Hepatocyte (in vitro differentiated cells): ENCODE results near the gene SYNDIG1. TPM values are rescaled to one million over a fixed set of nuclear protein-coding genes. Genes with fewer than 3 reads are reported as not detected.

Source experiments
- DNase-seq: peaks from one replicate; pipeline ENCODE4 v3.0.0-alpha.2; 2016; ENCODE audit warnings: low spot score
- H2AFZ ChIP-seq: fragments of 200-600 bp; sonication (generic); 2 replicates; pipeline ENCODE4 v1.6.0; 2016; ENCODE audit warnings: antibody characterized with exemption, mild to moderate bottlenecking
- H3K27ac ChIP-seq: fragments of 200-600 bp; sonication (generic); 2 replicates; pipeline ENCODE4 v1.5.1; 2016; ENCODE audit warnings: mild to moderate bottlenecking
- H3K27me3 ChIP-seq: fragments of 200-600 bp; sonication (generic); 2 replicates; pipeline ENCODE4 v1.6.1; 2016
- H3K36me3 ChIP-seq: fragments of 200-600 bp; sonication (generic); replicated peaks from 2 replicates; pipeline ENCODE4 v1.5.1; 2016; ENCODE audit warnings: low read depth; ENCODE audit not compliant: insufficient read depth
- H3K4me1 ChIP-seq: fragments of 200-600 bp; sonication (generic); 2 replicates; pipeline ENCODE4 v1.5.1; 2016; ENCODE audit warnings: mild to moderate bottlenecking, moderate library complexity; ENCODE audit not compliant: insufficient read depth
- H3K4me2 ChIP-seq: fragments of 200-600 bp; sonication (generic); 2 replicates; pipeline ENCODE4 v1.6.0; 2016
- H3K4me3 ChIP-seq: fragments of 200-600 bp; sonication (generic); 2 replicates; pipeline ENCODE4 v1.5.1; 2016; ENCODE audit warnings: mild to moderate bottlenecking
- H3K79me2 ChIP-seq: fragments of 200-600 bp; sonication (generic); 2 replicates; pipeline ENCODE4 v1.6.0; 2017; ENCODE audit warnings: mild to moderate bottlenecking
- H3K9me2 ChIP-seq: fragments of 200-600 bp; sonication (generic); replicated peaks from 2 replicates; pipeline ENCODE4 v1.6.0; 2017; ENCODE audit warnings: mild to moderate bottlenecking; ENCODE audit not compliant: insufficient read depth
- H3K9me3 ChIP-seq: fragments of 200-600 bp; sonication (generic); 2 replicates; pipeline ENCODE4 v1.5.1; 2016; ENCODE audit warnings: low read depth, mild to moderate bottlenecking
- H4K20me1 ChIP-seq: fragments of 200-600 bp; sonication (generic); 2 replicates; pipeline ENCODE4 v1.6.0; 2016; ENCODE audit warnings: mild to moderate bottlenecking; ENCODE audit not compliant: insufficient read depth, poor library complexity, severe bottlenecking
- EZH2 ChIP-seq: fragments of 200-600 bp; sonication (generic); IDR thresholded peaks from 2 replicates; pipeline ENCODE4 v1.6.1; 2016; ENCODE audit warnings: antibody characterized with exemption, mild to moderate bottlenecking, borderline replicate concordance
- EZH2phosphoT487 ChIP-seq: fragments of 200-600 bp; sonication (generic); IDR thresholded peaks from one replicate; pipeline ENCODE4 v1.6.1; 2018; ENCODE audit warnings: antibody characterized with exemption, mild to moderate bottlenecking, low read depth, moderate library complexity; ENCODE audit not compliant: unreplicated experiment, severe bottlenecking
- WGBS: methylation state at CpG from one replicate; pipeline ENCODE4 v1.1.6; 2016; ENCODE audit warnings: low lambda C conversion rate; ENCODE audit errors: missing lambda C conversion rate; 5-methylcytosine and 5-hydroxymethylcytosine counted together
- polyA plus RNA-seq: library from polyadenylated mRNA; unstranded; fragments of >200 nt; fragmentation: Nextera tagmentation; extraction: Ambion mirVana; gene quantifications from 2 replicates; pipeline ENCODE4 v1.2.1, GENCODE V29; 2016
- total RNA-seq: library from RNA; depleted of rRNA; stranded (reverse); fragments of >200 nt; gene quantifications from 2 replicates; pipeline ENCODE4 v1.2.3, GENCODE V29; 2014
- TF ChIP-seq, protein P1 (sequence below): fragments of 200-600 bp; sonication (generic); IDR thresholded peaks from 2 replicates; pipeline ENCODE4 v1.5.1; 2016; ENCODE audit warnings: antibody characterized with exemption, mild to moderate bottlenecking; ENCODE audit not compliant: poor library complexity

The SYNDIG1 gene
- total and polyA plus RNA-seq, 2 experiments from 2014 or later: 1.5 to 2.3 TPM

DNA sequence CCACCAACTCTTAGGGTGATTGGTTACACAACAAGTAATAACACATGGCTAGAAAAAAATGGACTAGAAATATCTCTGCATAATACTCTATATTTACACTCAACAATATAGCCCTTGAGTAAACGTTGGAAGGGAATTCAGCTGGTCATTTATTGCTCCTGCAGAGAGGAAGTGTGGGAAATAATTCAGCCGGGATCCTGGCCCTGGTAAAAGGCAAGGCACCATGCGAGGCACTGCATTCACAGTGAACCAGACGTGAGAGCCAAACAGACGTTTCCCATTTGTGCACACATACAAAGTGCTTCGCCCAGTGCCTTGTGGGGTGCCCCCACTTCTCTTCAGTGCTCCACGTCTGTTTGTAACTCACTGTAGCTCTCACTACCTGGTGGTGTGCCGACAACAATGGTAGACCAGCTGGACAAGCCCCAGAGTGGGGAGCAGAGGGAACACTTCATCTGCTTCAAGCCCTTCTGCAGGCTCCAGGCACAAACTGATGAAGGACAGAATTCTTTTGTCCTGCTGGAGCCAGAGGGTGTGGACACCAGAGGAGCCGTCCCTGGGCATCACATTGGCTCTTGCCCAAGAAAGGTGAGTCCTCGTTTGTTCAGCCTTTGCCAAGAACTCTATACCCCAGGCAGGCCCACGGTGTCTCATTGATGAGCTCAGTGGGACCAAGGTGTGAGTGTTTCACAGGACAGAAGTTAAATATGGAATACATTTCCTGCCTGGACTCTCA, 18.8 kb downstream of the SYNDIG1 start:
- Histone ChIP-seq H3K27ac (peak overlapping the region; percentile 55), H2AFZ (no peak overlapping the region), H3K4me3 (no peak overlapping the region), H3K36me3 (no peaks in the 10 kb centered on the region), H3K79me2 (no peaks in the 10 kb centered on the region), H3K4me2 (no peak overlapping the region), H3K9me3 (no peaks in the 10 kb centered on the region), H3K27me3 (no peaks in the 10 kb centered on the region), H4K20me1 (no peaks in the 10 kb centered on the region), H3K4me1 (peaks cover 5% of the 10 kb centered on the region), H3K9me2 (no peaks in the 10 kb centered on the region)
- 73% methylated on average over 11 of the region's 11 CpGs for WGBS
- no peak for DNase-seq
- TF ChIP-seq EZH2phosphoT487 (no peak), EZH2 (no peak)
- TF ChIP-seq, protein P1, sequence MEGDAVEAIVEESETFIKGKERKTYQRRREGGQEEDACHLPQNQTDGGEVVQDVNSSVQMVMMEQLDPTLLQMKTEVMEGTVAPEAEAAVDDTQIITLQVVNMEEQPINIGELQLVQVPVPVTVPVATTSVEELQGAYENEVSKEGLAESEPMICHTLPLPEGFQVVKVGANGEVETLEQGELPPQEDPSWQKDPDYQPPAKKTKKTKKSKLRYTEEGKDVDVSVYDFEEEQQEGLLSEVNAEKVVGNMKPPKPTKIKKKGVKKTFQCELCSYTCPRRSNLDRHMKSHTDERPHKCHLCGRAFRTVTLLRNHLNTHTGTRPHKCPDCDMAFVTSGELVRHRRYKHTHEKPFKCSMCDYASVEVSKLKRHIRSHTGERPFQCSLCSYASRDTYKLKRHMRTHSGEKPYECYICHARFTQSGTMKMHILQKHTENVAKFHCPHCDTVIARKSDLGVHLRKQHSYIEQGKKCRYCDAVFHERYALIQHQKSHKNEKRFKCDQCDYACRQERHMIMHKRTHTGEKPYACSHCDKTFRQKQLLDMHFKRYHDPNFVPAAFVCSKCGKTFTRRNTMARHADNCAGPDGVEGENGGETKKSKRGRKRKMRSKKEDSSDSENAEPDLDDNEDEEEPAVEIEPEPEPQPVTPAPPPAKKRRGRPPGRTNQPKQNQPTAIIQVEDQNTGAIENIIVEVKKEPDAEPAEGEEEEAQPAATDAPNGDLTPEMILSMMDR: no peak

DNA sequence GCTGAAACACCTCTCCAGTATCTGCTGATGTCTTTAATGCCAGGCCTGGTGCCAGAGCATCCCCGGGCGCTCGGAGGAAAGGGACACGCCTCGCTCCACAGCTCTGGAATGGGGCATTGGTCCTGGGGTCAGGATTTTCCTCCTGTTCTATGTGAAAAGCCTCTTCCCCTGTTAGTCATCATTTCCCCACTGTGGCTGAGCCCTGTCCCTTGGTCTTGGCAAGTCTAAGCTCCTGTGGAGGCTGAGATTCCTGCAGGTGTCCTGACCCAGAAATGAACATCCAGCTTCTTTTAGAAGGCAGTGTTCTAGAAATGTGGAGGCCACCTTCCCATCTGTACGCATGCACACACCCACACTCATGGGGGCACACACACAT, 19.4 kb downstream of the SYNDIG1 start:
- Histone ChIP-seq H3K9me2 (no peaks in the 10 kb centered on the region), H3K4me3 (no peak overlapping the region), H3K9me3 (no peaks in the 10 kb centered on the region), H3K27me3 (no peaks in the 10 kb centered on the region), H3K79me2 (no peaks in the 10 kb centered on the region), H2AFZ (no peak overlapping the region), H4K20me1 (no peaks in the 10 kb centered on the region), H3K4me2 (no peak overlapping the region), H3K4me1 (peaks cover 5% of the 10 kb centered on the region), H3K36me3 (no peaks in the 10 kb centered on the region), H3K27ac (no peak overlapping the region)
- no peak for DNase-seq
- TF ChIP-seq EZH2 (no peak), EZH2phosphoT487 (no peak)
- TF ChIP-seq, protein P1: no peak
- 96% methylated on average over 6 of the region's 6 CpGs for WGBS

DNA sequence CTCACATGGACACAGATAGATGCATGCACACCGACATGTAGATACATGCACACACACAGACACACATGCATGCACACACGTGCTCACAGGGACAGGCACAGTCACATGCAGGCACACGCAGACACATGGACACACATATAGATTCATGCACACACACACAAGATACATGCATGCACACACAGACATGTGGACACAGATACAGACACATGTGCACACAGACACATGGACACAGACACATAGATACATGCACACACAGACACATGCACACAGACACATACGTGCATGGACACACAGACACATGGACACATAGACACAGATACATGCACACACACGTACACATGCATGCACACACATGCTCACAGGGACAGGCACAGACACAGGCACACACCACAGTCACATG, 19.8 kb downstream of the SYNDIG1 start:
- H3K4me1 ChIP-seq: peaks cover 5% of the 10 kb centered on the region
- WGBS: 93% methylated on average over 5 of the region's 5 CpGs
- H3K4me2 ChIP-seq: no peak overlapping the region
- no peaks in the 10 kb centered on the region for H3K36me3 ChIP-seq
- TF ChIP-seq EZH2phosphoT487: no peak
- TF ChIP-seq, protein P1: no peak
- no peak for TF ChIP-seq EZH2
- no peaks in the 10 kb centered on the region for H4K20me1 ChIP-seq
- H3K27me3 ChIP-seq: no peaks in the 10 kb centered on the region
- H3K79me2 ChIP-seq: no peaks in the 10 kb centered on the region
- H3K4me3 ChIP-seq: no peak overlapping the region
- no peaks in the 10 kb centered on the region for H3K9me2 ChIP-seq
- H3K27ac ChIP-seq: no peak overlapping the region
- no peaks in the 10 kb centered on the region for H3K9me3 ChIP-seq
- DNase-seq: no peak
- no peak overlapping the region for H2AFZ ChIP-seq
